GM18508 (cell line): ENCODE data around the gene CAMSAP3.

ENCODE experiments used
- ATAC-seq: cut with Tn5 transposase; IDR thresholded peaks from one replicate; pipeline ENCODE4 v1.9.1; 2021; ENCODE audit warnings: moderate number of reproducible peaks; ENCODE audit not compliant: insufficient read depth, unreplicated experiment

CAMSAP3 gene, protein sequence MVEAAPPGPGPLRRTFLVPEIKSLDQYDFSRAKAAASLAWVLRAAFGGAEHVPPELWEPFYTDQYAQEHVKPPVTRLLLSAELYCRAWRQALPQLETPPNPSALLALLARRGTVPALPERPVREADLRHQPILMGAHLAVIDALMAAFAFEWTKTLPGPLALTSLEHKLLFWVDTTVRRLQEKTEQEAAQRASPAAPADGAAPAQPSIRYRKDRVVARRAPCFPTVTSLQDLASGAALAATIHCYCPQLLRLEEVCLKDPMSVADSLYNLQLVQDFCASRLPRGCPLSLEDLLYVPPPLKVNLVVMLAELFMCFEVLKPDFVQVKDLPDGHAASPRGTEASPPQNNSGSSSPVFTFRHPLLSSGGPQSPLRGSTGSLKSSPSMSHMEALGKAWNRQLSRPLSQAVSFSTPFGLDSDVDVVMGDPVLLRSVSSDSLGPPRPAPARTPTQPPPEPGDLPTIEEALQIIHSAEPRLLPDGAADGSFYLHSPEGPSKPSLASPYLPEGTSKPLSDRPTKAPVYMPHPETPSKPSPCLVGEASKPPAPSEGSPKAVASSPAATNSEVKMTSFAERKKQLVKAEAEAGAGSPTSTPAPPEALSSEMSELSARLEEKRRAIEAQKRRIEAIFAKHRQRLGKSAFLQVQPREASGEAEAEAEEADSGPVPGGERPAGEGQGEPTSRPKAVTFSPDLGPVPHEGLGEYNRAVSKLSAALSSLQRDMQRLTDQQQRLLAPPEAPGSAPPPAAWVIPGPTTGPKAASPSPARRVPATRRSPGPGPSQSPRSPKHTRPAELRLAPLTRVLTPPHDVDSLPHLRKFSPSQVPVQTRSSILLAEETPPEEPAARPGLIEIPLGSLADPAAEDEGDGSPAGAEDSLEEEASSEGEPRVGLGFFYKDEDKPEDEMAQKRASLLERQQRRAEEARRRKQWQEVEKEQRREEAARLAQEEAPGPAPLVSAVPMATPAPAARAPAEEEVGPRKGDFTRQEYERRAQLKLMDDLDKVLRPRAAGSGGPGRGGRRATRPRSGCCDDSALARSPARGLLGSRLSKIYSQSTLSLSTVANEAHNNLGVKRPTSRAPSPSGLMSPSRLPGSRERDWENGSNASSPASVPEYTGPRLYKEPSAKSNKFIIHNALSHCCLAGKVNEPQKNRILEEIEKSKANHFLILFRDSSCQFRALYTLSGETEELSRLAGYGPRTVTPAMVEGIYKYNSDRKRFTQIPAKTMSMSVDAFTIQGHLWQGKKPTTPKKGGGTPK

DNA sequence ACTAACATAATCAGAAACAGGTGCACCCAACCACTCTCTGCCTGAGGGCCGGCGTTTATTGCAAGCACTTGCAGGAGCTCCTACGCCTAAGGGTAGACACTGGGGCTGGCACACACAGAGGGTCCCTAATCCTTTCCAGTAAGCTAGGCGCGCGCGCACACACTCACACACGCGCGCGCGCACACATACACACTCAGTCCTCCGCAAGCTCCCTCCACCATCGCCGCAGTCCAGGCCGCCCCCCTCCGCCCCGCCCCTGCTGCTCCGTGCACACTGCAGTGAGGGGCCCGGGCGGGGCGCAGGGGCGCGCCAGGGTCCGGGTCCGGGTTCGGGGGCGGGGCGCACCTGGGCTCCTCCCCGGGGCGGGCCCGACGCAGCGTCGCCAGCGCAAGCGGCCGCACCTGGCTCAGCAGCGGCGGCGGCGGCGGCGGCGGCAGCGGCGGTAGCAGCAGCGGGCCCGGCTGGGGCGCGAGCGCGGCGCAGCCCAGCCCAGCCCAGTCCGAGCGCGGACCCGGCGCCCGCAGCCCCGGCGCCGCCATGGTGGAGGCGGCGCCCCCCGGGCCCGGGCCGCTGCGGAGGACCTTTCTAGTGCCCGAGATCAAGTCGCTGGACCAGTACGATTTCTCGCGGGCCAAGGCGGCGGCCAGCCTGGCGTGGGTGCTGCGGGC lies at the start of gene CAMSAP3:
CAMSAP3 (plus strand) TSS at position 398 of the 668 bp plus-strand sequence; CDS start at position 538, 140 bp downstream.
- ATAC-seq: no peak

DNA sequence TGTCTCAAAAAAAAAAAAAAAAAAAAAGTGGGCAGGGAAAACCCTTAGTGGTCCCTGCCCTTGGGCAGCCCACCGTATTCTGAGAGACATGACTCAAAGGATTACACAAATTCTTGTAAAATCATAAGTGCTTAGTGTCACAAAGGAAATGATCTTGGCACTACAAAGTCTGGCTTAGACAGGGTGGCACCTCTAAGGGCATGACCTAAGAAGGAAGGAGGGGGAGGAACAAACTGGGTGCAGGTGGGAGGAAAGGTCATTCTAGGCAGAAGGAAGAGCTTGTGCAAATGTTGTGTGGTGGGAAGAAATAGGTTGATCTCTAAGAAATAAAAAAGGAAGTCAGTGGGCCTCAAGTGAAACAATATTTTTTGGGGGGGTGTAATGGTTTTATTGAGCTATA lies 49.8 kb upstream of the CAMSAP3 start:
- ATAC-seq: no peak

DNA sequence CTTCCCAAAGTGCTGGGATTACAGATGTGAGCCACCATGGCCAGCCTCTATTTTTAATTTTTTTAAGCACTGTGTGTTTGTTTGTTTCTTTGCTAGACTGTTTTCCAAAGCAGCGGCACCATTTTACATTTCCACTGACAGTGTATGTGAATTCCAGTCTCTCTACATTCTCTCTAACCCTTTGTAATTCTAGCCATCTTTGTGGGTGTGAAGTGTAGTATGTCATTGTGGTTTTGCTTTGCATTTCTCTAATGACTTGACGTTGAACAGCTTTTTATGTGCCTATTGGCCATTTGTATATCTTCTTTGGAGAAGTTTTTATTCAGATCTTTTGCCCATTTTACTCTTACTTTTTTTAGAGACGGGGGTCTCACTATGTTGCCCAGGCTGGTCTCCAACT lies 48.5 kb upstream of the CAMSAP3 start:
- ATAC-seq: no peak

DNA sequence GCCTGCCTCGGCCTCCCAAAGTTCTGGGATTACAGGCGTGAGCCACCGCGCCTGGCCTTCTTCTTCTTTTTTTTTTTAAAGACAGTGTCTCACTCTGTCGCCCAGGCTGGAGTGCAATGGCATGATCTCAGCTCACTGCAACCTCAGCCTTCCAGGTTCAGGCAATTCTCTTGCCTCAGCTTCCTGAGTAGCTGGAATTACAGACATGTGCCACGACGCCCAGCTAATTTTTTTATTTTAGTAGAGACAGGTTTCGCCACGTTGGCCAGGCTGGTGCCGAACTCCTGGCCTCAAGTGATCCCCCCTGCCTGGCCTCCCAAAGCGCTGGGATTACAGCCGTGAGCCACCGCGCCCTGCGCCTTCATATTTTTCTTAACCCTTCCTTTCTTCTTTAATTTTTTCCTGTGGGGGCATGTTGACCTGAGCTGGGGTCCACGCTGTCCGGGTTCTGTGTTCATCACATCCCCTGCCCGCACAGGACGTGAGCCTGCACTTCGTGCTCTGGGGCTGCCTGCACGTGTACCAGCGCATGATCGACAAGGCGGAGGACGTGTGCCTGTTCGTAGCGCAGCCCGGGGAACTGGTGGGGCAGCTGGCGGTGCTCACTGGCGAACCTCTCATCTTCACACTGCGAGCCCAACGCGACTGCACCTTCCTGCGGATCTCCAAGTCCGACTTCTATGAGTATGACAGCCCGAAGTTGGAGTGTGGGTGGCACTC lies 46.1 kb upstream of the CAMSAP3 start:
- no peak for ATAC-seq

DNA sequence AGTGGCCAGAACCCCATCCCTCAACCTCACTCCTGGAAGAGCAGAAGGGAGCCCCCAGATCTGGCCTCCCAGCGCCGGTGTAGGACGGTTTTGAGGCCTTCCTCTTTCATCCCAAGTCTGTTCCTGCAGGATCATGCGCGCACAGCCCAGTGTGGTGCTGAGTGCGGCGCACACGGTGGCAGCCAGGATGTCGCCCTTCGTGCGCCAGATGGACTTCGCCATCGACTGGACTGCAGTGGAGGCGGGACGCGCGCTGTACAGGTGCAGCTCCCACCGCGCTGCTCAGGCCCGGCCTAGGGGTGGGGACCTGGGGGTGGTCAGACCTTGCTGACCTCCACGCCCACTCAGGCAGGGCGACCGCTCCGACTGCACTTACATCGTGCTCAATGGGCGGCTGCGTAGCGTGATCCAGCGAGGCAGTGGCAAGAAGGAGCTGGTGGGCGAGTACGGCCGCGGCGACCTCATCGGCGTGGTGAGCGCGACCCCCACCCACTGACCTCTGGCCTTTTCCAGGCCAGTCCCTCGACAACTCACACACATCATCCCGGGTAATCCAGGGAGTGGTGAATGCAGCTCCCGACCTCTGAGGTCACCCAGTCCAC lies 45.4 kb upstream of the CAMSAP3 start:
- no peak for ATAC-seq

DNA sequence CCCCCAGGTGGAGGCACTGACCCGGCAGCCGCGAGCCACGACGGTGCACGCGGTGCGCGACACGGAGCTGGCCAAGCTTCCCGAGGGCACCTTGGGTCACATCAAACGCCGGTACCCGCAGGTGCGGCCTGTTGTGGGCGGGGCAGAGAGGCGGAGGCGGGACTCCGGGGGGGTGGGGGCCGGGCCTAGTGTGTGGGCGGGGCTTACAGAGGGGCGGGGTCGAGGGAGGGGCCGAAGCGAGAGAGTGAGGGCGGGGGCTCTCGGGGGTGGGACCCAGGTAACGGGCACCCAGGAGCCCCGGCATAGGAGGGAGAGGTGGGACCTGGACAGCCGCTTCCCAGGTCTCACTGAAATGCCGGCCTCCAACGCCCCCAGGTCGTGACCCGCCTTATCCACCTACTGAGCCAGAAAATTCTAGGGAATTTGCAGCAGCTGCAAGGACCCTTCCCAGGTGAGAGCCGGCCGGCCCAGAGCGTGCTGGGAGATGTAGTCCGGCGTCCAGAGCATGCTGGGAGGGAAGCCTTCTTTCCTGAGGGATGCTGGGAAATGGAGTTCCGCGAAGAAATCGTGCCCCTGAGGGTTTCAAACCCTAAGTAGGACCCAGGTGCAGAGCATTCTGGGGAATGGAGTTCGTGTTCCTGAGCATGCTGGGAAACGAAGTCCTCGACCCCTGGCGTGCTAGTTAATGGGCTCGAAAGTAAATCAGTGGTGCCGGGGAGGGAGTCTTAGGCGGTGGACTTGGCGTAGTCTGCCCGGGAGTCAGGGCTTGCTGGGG lies 44.5 kb upstream of the CAMSAP3 start:
- no peak for ATAC-seq

DNA sequence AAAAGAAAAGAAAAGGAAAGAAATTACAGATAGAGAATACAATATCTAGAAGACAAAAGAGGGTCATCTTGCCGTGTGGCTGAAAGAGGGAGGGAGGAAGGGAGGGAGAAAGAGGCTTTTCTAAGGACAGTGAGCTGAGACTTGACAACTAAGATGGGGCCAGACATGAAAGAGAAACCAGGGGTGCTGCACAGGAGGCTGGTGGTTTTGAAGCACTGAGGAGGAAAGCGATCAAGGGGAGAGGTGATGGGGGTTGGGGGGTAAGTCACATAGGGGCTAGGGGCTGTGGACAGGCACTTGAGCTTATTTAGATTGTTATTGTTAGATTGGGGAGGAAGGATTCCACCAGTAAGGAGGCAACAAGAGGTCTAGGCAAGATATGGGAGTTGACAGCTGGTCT lies 42.9 kb upstream of the CAMSAP3 start:
- ATAC-seq: no peak

DNA sequence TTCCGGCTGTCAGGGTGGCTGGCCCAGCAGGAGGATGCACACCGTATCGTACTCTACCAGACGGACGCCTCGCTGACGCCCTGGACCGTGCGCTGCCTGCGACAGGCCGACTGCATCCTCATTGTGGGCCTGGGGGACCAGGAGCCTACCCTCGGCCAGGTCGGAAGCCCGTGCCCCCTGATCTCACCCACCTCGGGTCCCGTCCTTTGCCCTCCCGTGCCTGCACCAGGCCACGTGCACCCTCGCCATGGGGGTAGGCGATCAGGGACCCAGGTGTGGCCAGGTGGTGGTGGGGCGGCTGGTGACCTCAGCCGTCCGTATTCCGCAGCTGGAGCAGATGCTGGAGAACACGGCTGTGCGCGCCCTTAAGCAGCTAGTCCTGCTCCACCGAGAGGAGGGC lies 41.1 kb upstream of the CAMSAP3 start:
- ATAC-seq: no peak

DNA sequence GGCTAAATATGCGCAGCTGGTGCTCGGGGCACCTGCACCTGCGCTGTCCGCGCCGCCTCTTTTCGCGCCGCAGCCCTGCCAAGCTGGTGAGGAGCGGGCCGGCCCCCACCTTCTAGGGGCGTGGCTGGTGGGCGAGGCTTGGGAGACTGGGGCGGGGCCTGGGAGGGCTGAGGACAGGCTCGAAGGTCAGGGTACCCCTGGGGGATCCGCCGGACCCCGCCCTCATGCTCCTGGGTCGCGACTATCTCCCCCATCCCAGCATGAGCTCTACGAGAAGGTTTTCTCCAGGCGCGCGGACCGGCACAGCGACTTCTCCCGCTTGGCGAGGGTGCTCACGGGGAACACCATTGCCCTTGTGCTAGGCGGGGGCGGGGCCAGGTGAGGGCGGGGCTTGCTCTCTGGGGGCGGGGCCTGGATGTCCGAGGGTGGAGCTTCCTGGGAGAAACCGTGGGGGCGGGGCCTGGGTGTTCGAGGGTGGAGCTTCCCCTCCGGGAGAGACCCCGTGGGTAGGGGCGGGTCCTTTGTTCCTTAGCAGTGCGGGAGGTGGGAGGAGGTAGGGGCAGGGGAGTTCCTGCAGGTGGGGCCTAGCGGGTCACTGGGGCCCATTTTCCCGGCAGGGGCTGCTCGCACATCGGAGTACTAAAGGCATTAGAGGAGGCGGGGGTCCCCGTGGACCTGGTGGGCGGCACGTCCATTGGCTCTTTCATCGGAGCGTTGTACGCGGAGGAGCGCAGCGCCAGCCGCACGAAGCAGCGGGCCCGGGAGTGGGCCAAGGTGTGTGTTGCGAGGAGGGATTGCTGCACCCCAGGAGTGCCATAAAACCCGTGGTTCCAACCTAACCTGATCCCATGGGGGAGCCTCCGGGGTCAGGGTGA lies 40.4 kb upstream of the CAMSAP3 start:
- ATAC-seq: no peak

DNA sequence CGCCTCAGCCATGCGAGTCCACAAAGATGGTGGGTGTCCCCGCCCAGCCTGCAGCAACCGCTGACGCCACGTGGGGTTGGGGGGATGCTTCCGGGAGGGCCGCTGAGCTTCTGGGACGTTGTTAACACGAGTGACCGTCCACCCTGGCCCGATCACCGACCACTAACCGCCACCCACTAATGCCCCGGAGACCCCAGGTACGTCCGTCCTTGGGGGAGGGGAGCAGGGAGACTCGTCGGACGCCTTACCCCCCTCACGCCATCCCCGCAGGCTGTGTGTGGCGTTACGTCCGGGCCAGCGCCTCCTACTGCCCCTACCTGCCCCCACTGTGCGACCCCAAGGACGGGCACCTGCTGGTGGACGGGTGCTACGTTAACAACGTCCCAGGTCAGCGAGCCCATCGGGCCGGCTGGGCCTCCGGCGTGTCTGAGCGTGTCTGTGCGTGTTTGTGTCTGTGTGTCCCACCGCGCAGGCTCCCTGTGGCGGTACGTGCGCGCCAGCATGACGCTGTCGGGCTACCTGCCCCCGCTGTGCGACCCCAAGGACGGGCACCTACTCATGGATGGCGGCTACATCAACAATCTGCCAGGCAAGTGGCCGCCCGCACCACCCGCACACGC lies 38.9 kb upstream of the CAMSAP3 start:
- no peak for ATAC-seq

DNA sequence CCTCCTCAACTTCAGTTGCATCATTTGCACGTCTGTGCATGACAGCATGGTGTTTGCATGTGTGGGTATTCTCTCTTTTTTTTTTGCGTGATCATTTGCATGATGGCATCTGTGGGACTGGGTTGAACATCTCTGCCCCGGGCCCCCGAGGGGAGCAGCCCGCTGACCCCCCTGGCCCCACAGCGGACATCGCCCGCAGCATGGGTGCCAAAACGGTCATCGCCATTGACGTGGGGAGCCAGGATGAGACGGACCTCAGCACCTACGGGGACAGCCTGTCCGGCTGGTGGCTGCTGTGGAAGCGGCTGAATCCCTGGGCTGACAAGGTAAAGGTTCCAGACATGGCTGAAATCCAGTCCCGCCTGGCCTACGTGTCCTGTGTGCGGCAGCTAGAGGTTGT lies 37.0 kb upstream of the CAMSAP3 start:
- ATAC-seq: no peak

DNA sequence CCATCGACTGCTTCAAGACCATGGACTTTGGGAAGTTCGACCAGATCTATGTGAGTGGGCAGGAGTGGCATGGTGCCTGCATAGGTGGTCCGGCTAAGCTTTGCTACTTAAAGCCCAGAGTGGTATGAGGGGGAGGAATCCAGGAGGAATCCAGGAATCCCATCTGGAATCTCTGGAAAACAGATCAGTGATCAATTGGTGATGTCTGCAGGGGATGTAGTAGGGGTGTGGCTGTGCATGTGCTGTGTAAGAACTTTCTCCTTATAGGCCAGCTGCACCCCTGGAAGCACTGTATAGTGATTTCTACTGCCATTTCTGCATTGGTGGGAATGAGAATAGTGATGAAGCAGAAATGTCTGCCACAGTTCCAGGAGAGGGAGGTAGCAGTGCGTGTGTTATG lies 36.6 kb upstream of the CAMSAP3 start:
- ATAC-seq: no peak

DNA sequence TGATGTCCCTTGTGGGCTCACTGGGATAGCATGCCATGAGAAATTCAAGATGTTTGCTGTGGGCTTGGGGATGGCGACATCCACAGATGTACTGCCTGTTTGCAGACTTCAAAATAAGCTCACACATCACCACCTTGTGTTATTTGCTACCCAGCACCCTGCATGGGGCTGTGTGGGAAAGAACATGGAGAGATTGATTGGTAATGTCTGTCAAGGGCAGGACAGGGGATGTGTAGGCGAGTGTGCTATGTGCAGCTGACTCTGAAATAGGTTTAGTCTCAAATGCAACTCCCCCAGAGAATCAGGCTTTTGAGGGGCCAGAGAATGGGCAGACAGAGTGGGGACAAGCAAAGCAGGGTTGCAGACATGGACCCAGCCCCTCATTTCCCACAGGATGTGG lies 35.4 kb upstream of the CAMSAP3 start:
- no peak for ATAC-seq

DNA sequence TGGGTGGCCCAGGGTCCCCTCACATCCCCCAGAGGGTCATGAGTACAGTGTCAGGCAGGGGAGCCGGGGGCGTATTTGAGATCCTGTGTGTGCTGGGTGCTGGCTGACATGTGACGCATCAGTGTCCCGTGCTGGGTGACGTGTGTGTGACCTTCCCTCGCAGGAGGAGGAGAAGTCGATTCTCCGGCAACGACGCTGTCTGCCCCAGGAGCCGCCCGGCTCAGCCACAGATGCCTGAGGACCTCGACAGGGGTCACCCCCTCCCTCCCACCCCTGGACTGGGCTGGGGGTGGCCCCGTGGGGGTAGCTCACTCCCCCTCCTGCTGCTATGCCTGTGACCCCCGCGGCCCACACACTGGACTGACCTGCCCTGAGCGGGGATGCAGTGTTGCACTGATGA lies 34.3 kb upstream of the CAMSAP3 start:
- no peak for ATAC-seq

DNA sequence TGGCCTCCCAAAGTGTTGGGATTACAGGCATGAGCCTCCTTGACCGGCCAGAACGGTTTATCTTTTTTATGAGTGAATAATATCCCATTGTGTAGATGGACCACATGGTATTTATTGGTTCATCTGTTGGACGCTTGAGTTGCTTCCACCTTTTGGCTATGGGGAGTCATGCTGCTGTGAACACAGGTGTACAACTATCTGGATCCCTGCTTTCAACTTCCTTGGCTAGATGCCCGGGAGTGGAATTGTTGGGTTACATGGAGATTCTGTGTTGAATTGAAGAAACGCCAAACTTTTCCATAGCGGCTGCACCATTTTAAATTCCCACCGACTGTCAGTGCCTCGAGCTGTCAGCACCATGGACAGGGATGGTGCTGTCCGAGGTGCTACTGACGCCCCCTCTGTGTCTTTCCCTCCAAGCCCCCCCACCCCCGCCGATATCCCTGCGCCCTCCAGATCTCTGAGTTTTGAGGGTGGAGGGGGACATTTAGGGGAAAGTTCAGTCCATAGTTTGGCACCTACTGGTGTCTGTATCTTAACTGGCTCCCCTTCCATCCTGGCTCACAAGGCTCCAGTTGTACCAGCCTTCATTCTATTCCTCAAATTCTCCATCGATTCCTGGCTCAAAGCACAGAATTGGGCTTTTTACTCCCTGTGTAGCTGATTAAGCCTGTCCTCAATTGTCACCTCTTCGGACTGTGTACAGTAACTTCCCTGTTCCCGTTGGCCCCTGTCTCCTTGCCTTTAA lies 32.8 kb upstream of the CAMSAP3 start:
- ATAC-seq: no peak

DNA sequence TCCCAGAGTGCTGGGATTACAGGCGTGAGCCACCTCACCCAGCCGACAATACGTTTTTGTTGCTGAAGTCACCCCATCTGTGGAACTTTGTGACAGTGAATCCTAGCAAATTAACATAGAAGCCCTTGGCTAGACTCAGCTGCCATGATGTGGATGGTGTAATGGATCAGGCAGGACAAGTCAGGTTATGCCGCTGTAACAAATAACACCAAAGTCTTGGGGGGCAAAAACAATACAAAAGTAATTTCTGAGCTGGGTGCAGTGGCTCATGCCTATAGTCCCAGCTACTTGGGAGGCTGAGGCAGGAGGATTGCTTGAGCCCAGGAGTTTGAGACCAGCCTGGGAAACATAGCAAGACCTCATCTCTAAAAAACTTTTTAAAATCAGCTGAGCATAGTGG lies 30.8 kb upstream of the CAMSAP3 start:
- no peak for ATAC-seq
